ENCODE data around the gene NOL4L.

The NOL4L gene

GRCh38 chr20:32479012-32479411, 106.1 kb downstream of the NOL4L start:
- no peak for DNase-seq (ENCODE audit: low read depth)
- H3K4me3 ChIP-seq (ENCODE audit: low read depth, low read length): no peak overlapping the region
- TF ChIP-seq CTCF (IDR thresholded peaks at IDR 0.05; ENCODE audit: insufficient read depth, low read depth, low read length, missing control alignments): no peak

DNA sequence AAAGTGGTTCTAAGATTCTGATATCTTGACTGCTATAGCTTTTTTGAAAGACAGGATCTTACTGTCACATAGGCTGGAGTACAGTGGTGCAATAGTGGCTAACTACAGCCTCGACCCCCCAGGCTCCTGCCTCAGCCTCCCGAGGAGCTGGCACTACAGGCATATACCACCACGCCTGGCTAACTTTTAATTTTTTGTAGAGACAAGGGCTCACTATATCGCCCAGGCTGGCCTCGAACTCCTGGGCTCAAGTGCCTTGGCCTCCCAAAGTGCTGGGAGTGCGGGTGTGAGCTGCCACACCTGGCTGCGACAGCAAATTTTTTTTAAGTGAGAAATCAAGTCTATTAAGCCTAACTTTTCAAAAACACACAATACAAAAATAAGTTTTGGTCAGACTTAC, 106.6 kb downstream of the NOL4L start:
- DNase-seq (ENCODE audit: low read depth): no peak
- no peak overlapping the region for H3K4me3 ChIP-seq (ENCODE audit: low read depth, low read length)
- TF ChIP-seq CTCF (IDR thresholded peaks at IDR 0.05; ENCODE audit: insufficient read depth, low read depth, low read length, missing control alignments): no peak

DNA sequence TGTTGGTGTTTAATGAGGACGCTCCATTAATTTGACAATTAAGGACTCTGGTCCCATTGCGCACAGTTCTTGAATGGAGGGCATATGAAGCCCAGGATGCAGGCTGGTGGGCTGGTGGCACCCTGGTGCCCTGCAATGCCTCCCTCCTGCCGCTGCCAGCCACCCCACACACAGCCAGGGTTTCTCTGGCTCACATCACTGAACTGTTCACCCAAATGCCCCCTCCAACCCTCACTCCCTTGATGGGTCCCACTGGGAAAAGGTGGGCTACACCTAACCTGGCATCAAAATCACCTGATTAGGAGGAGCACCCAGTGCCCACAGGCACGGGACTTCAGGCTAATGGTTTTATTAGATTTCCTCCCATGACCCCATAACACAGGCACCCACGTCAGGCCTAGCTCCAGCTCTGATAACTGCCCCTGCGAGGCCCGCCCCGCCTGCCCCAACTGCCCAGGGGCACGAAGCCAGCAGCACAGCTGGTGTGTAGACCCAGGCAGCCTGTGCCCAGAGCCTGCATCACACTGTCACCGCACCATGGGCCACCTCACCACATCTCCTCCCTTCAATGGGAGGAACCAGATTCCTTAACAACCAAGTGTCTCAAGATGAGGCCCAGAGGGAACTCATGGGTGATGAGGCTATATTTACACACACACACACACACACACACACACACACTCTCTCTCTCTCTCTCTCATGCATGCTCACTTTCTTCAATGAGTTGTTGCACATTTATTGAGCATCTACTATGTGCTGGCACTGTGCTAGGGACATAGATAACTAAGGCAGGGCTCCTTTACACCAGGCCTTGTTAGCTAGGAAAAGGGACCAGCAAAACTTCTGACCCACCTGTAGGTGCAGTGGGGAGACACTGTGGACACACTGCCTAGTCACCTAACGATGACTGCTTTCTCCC, 107.3 kb downstream of the NOL4L start:
- H3K4me3 ChIP-seq (ENCODE audit: low read depth, low read length): no peak overlapping the region
- no peak for DNase-seq (ENCODE audit: low read depth)
- TF ChIP-seq CTCF (IDR thresholded peaks at IDR 0.05; ENCODE audit: insufficient read depth, low read depth, low read length, missing control alignments): no peak

DNA sequence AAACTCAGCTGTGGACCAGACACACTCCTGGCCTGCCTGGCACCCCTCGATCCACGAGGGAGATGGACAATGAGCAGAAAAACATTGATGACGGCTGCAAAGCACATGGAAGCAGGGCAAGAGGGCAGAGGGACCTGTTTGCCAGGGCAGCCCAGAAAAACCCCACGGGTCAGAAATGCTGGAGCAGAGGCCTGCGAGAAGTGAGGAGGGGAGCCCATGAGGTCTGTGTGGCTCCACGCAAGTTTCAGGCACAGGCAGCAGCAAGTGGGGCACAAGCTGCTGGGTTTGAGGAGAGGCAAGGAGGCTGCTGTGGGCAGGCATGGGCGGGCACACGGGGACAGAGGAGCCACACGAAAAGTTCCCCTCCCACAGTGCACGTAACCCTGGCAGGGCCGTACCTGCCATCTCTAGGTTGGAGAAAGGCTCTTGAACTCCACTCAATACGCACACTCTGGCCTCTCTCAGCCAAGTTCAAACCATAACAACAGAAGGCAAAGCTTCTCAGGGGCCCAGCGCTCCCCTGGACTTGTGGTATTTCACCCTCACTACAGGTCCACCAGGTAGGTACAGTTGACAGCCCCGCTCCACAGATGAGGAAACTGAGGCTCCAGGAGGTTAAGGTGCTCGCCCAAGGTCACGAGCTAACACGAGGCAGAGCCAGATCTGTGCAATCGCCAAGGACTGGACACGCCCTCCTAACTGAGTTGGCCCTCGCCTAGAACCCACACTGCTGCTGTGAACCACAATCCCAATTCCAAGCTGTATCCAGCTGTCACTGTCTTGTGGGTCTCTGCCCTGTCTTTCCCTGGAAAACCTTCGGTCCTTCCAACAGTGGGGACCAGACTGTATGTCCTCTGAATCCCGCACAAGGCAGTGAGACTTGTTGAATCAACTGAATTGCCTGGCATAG, 108.2 kb downstream of the NOL4L start:
- H3K4me3 ChIP-seq (ENCODE audit: low read depth, low read length): no peak overlapping the region
- no peak for DNase-seq (ENCODE audit: low read depth)
- no peak for TF ChIP-seq CTCF (IDR thresholded peaks at IDR 0.05; ENCODE audit: insufficient read depth, low read depth, low read length, missing control alignments)

GRCh38 chr20:32474967-32475811, 109.9 kb downstream of the NOL4L start:
- H3K4me3 ChIP-seq (ENCODE audit: low read depth, low read length): no peak overlapping the region
- DNase-seq (ENCODE audit: low read depth): peak; percentile 25
- TF ChIP-seq CTCF (IDR thresholded peaks at IDR 0.05; ENCODE audit: insufficient read depth, low read depth, low read length, missing control alignments): no peak

DNA sequence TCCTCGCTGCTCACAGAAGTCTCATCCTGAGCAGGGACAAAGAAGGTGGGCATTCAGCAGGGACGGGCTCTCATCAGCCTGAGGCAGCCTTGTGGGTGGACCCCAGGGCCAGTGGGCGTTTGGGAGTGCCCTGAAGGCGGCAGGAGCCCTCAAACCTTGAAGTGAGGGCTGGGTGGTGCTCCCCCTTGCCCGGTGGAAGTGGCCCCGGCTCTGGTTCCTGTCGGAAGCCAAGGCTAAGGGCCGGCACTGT, 110.5 kb downstream of the NOL4L start:
- DNase-seq (ENCODE audit: low read depth): no peak
- H3K4me3 ChIP-seq (ENCODE audit: low read depth, low read length): no peak overlapping the region
- no peak for TF ChIP-seq CTCF (IDR thresholded peaks at IDR 0.05; ENCODE audit: insufficient read depth, low read depth, low read length, missing control alignments)
